GM11168 (cell line): ENCODE results near the gene EFNA5.

ENCODE experiments used
- in situ Hi-C: fragments of 300-500 bp; cut with MboI; formaldehyde crosslinking; loops from one replicate; pipeline ENCODE4 v1.12.0; 2022; ENCODE audit warnings: low sequenced_read_pairs; ENCODE audit not compliant: unreplicated experiment

EFNA5 gene

DNA sequence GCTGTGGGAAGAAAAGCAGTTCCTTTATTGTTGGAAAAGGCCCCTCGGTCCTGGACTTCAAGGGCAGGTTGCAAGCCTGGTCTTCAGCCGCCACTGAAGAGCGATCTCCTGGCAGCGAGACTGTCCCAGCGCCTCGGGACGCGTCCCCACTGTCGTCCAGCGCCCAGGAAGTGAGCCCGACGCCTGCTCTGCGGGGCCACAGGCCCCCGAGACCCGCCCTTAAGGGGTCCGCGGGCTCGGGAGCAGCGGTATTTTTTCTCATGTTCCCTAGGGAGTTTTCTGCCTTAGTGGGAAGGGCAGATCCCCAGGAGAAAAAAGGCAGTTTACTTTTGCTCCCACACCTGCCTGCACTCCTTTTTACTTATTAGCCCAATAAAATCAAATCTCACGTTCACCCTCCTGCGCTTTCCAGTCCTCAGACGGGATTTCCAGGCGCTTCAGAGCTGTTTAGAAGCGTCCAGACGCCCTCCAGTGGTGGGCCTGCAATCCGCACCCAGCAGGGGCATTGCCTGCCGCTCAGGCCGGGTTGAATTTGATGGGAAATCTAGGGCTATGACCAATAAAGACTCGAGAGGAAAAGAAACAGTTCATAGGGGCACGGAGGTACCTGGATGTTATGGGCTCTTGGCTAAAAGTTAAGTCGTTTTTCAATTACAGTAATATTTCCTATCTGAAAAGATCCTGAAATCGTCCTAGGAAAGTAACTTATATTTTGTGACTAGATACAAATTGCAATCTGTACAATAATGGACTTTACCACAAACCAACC is 2.8 kb upstream of the EFNA5 start:
- in situ Hi-C loops = no loop called here

GRCh38 chr5:107673039-107673367 is 2.3 kb upstream of the EFNA5 start:
- in situ Hi-C loops = no loop called here

GRCh38 chr5:107672211-107673038 is 1.7 kb upstream of the EFNA5 start:
- in situ Hi-C loops = no loop called here

DNA sequence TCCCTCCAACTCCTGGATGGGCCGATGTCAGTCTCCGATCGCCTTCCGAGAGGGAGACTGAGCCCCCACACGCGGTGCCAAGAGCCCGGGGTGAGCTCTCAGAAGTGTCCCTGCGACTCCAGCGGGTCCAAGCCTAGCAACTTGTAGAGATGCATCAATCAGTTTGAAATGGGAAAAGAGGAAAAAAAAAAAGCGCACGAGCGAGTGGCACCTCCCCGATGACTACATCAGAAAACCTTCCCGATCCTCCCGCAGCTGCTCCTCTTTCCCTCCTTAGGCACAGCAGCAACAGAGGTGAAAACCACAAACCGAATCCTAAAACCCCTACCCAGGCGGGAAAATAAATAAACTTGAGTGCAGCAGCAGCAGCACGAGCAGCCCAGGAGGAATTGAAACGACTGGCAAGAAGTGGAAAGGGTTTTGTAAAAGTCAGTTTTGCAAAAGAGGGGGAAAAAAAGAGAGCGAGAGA is 1.0 kb upstream of the EFNA5 start:
- in situ Hi-C loops = no loop called here

DNA sequence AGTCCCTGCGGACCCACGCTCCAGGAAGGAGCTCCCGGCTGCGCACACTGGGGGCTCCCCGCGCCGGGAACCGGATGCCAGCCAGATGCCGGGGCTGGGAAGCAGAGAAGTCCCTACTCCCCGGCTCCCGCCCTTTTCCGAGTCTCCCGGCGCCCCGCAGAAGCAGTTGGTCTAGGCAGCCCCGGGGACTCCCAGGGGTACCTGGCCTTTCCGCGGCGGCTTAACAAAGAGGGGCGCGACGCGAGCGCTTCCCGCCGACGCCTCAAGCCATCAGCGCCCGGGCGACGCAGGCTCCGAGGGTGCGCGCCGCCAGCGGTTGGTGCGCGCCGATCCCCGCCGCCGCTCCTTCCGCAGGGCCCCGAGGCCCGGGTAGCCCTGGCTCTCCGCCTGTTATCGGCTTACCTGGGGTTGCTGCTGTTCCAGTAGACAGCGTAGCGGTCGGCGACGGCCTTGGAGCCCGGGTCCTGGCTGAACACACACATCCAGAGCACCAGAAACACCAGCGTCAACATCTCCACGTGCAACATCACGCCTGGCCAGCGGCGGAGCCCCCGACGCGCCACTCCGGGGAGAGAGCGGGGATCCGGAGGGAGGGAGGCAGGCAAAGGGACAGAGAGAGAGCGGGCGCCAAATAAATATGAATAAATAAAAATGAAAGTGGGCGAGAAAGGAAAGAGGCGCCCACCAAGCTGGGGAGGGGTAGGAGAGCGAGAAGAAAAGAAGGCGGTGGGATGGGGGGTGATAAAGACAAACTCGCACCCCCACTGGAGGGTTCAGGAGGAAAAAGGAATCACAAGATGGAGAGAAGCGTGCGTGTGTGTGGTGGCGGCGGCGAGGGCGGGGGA is 428 bp downstream of the EFNA5 start:
- in situ Hi-C loops = no loop called here

DNA sequence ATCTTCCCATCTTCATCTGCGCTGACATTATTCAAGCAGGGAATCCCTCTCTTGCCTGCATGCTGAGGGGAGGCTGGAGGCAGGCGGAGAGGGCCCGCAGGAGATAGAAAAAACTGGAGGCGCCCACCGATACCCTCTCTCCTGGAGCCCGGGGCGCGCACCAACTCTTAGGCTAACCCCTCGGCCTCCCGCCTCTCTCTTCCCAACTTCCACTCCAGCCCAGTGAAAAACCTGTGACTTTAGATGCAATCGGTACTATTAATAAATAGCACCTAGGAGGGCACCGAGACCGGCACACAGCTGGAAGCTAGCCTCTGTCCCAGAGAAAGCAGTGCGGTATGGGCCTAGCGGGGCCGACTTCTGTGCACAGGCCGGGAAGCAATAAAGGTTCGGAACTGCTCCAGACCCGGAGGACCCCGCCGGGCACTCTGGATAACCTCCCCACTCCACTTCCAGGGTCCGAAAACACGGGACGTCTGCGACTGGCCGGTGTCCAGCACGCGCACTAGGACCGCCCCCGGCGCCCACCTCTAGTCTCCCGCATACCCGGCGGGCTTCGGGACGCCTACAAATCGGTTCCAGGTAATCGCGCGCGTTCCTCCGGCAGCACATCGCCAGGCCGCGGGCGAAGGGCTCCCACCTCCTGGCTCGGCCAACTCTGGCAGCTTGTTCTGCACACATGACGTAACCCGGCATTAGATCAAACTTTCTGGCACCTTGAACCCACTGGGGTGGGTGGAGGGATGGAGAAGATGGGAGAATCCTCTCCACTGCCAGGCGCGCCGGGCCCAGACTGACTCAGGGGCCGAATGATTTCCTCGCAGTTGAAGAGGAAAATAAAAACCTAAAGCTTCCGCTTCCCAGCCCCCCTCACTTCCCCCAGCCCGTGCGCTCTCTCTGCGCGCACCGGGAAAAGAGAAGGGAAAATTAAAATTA is 1.4 kb downstream of the EFNA5 start:
- in situ Hi-C loops = no loop called here

DNA sequence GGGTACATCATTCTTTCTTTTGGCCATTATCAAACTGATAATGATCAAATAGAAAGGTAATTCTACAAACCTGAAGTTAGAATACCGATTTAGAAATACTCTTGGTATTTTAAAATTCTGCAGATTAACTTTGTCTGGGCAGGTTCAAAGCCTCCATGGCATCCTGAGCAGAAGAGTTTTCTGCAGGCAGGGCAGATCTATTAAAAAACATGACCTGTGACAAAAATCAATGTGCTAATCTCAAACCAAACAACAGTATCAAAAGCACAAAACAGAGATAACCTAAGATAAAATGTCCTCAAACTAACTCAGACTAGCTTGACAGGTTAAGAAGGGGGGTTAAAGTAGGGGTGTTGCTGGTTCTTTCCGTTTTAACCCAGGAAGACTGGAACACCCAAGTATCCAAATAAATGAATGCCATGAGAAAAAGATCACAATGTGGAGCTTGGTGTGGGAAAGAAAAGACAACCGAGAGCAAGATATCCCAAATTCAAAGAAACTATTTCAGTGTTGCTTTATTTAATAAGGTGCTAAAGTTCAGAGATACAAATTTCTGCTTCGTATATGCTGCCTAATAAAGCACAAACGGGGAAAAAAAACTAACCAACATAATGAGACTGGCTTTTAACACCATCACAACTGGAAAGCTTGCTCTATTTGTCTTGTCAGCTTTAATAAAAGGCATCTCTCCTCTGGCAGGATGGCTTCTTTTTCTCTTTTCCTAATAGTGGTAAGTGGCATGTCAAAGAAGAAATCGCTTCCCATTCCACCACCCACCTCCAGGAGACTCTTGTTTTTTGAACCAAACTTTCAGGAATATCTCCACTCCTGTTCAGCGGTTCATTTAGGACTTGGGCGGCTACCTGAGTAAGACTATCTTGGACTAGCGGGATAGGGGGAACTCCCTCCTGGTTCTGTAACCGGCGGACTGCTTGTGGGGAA is 2.3 kb downstream of the EFNA5 start:
- in situ Hi-C loops = no loop called here

GRCh38 chr5:107666051-107666655 is 4.6 kb downstream of the EFNA5 start:
- in situ Hi-C loops = no loop called here

DNA sequence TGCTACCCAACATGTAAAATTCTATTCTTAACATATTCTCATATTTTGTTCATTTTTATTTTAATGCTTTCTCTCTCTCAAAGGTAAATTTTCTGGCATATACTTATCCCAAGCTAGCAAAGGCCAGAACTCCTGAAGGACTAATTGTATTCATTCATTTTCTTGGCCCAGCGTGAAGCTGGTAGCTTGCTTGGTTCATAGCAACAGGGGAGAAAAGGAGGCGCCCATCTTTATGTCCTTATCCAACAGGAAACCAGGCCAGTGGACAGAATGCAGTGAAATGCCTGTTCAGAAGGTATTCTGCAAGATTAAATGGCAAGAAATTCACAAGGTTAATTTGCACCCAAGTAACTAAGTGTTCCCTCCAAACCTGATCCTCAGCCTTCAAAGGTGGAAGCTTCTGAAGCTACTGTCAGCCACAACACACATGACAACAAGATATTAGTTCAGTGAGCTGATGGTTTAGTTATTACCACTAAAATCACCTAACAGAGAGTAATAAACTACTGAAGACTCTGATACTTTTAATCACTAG is 5.6 kb downstream of the EFNA5 start:
- in situ Hi-C loops = no loop called here

DNA sequence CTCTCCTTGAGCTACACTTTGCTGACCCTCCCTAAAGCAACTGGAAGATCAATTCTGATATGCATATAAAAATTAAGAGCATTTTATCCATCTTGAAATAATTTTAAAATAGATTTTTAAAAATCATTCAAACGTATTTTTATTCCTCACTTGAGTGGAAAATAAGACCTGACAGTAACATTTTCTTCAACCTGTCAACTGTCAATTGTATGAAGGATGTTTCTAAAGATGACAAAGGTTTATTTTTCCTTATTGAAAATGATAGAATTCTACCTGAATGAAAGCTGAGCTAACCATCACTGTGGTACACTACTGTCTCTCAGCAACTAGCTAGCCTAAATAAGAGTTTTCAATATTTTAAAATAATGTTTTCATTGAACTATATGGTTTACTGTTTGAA is 7.0 kb downstream of the EFNA5 start:
- in situ Hi-C loops = no loop called here

DNA sequence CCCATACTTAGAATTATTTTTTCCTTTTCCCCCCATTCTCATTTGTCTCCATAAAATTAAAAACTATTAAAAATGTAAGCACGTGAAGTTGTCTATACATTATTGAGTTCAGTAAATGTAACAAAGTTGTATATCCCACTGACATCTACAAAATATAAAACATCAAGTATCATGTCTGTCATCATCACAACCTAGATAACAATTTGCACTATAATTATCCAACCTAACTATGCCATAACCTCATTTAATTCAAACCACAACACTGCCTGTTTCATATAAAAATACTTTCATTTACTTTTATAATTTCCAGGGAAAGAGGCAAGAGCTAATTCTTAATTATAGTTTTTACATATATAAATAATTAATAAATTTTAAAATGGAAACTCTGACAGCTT is 9.1 kb downstream of the EFNA5 start:
- in situ Hi-C loops = no loop called here

DNA sequence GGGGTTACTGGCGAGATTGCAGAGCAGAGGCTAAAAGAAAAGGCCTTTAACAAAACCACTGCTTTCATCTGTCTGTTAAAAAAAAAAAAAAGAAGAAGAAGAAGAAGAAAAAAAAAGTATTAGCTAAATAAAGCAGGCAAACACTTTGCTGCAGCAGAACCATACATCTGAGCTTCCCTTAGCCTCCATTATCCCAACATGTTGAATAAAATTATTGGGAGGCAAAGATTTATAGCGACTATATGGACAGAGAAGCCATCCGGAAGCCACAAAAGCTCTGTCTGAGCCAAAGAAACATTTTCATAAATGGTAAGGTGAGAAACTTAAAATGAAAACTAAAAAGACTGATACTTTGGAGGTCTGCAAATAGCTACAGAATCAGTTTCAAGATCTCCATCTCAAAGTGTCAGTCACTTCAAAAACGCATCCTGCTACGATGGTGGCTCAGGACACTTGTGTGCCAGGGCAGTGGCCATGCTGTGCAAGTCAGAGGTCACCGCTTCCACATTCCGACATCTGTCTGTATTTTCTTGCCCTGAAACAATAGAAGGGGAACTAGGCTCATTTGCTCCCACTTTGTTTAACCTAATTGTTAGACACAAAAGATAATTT is 9.6 kb downstream of the EFNA5 start:
- in situ Hi-C loops = no loop called here

GRCh38 chr5:107658528-107658927 is 12.2 kb downstream of the EFNA5 start:
- in situ Hi-C loops = no loop called here

- in situ Hi-C loops = no loop called here
Observed at GRCh38 chr5:107655831-107656230, 14.9 kb downstream of the EFNA5 start.

DNA sequence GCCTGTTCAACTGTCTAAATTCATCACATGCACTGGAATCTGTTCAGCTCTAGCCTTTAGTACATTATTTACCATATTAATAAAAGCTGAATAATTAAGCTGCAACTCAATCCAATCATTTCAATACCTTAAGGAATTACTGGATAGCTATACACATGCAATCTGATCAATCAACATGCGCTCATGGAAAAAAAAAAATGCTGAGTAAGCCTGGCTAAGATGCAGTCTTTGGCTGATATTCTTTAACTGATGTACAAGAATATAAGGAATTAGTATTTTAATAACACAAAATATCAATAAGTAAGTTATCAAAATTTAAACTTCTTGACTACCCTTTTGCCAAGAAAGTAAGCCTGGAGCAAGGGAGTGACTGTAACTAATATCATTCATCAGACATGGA is 15.9 kb downstream of the EFNA5 start:
- in situ Hi-C loops = no loop called here

DNA sequence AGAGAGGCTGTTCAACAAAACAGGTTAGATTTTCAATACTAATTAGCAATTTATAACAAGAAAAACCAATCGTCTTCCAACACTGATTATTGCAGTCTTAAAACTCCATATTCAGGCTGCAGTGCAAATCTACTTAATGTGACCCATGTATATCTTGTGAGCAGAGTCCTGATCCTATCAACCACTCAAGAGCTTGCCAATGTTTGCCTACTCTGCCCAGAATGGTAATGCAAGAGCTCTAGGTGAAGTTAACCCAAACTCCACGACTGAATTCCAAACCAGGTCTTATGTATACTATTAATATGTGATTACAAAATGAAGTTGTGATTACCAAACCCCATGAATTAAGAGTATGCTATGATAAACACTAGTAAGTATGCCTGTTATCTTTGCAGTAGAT is 17.1 kb downstream of the EFNA5 start:
- in situ Hi-C loops = no loop called here

GRCh38 chr5:107652839-107653607 is 17.7 kb downstream of the EFNA5 start:
- in situ Hi-C loops = no loop called here
